GM19463 (cell line): ENCODE data around the gene SPATA6L.
A peak's percentile ranks its signal among the peaks of the same experiment; 100 is the strongest.

ENCODE experiments used
- ATAC-seq: cut with Tn5 transposase; IDR thresholded peaks from one replicate; pipeline ENCODE4 v1.9.1; 2021; ENCODE audit warnings: mild to moderate bottlenecking, moderate library complexity; ENCODE audit not compliant: unreplicated experiment

Gene SPATA6L

GRCh38 chr9:4666042-4666699 is at the start of gene SPATA6L:
TSS of gene SPATA6L (minus strand) at chr9:4666480. CDS start at chr9:4666250, 230 bp downstream.
- peak; percentile 39 for ATAC-seq

- no peak for ATAC-seq
Observed at GRCh38 chr9:4714266-4715016, 48.2 kb upstream of the SPATA6L start.

- no peak for ATAC-seq
Observed at GRCh38 chr9:4713849-4714248, 47.6 kb upstream of the SPATA6L start.

- no peak for ATAC-seq
Observed at GRCh38 chr9:4709380-4709779, 43.1 kb upstream of the SPATA6L start.

- no peak for ATAC-seq
Observed at GRCh38 chr9:4706971-4707622, 40.8 kb upstream of the SPATA6L start.

GRCh38 chr9:4706021-4706420 is 39.7 kb upstream of the SPATA6L start:
- no peak for ATAC-seq

GRCh38 chr9:4704129-4704528 is 37.8 kb upstream of the SPATA6L start:
- no peak for ATAC-seq

GRCh38 chr9:4701526-4701925 is 35.2 kb upstream of the SPATA6L start:
- ATAC-seq = no peak

- no peak for ATAC-seq
Observed at GRCh38 chr9:4700932-4701331, 34.7 kb upstream of the SPATA6L start.

- ATAC-seq = no peak
Observed at GRCh38 chr9:4700091-4700490, 33.8 kb upstream of the SPATA6L start.

- no peak for ATAC-seq
Observed at GRCh38 chr9:4691795-4692194, 25.5 kb upstream of the SPATA6L start.

GRCh38 chr9:4690144-4690543 is 23.9 kb upstream of the SPATA6L start:
- ATAC-seq = peak; percentile 65

GRCh38 chr9:4689687-4690104 is 23.4 kb upstream of the SPATA6L start:
- peak; percentile 78 for ATAC-seq

- ATAC-seq = no peak
Observed at GRCh38 chr9:4689021-4689420, 22.7 kb upstream of the SPATA6L start.

GRCh38 chr9:4686584-4686983 is 20.3 kb upstream of the SPATA6L start:
- no peak for ATAC-seq

- ATAC-seq = no peak
Observed at GRCh38 chr9:4686112-4686511, 19.8 kb upstream of the SPATA6L start.

- ATAC-seq = no peak
Observed at GRCh38 chr9:4684820-4685219, 18.5 kb upstream of the SPATA6L start.

GRCh38 chr9:4680750-4681149 is 14.5 kb upstream of the SPATA6L start:
- ATAC-seq = no peak

GRCh38 chr9:4680173-4680525 is 13.9 kb upstream of the SPATA6L start:
- no peak for ATAC-seq

- peak; percentile 97 for ATAC-seq
Observed at GRCh38 chr9:4679268-4680172, 13.2 kb upstream of the SPATA6L start, which contains the start of gene CDC37L1. TSS of gene CDC37L1 (plus strand) at chr9:4679569. CDS start at chr9:4679768, 199 bp downstream.
